GM19328 (cell line): Measurements from ENCODE around the gene DAND5.

Experiments used
- ATAC-seq: cut with Tn5 transposase; IDR thresholded peaks from one replicate; pipeline ENCODE4 v1.9.1; 2021; ENCODE audit warnings: mild to moderate bottlenecking, moderate library complexity; ENCODE audit not compliant: unreplicated experiment

Gene DAND5

GRCh38 chr19:12991296-12991695 lies 21.9 kb downstream of the DAND5 start:
- no peak for ATAC-seq

- ATAC-seq, result no peak
Measured at GRCh38 chr19:12992729-12993128, 23.4 kb downstream of the DAND5 start.

GRCh38 chr19:12993562-12993961 lies 24.2 kb downstream of the DAND5 start:
- no peak for ATAC-seq

GRCh38 chr19:12994701-12995595 lies 25.6 kb downstream of the DAND5 start, which contains the start of gene NFIX:
Gene NFIX (plus strand): TSS chr19:12995475. CDS start chr19:12995838, 363 bp downstream.
- no peak for ATAC-seq

- no peak for ATAC-seq
Measured at GRCh38 chr19:12995596-12996405, 26.4 kb downstream of the DAND5 start.

GRCh38 chr19:12996406-12997094 lies 27.2 kb downstream of the DAND5 start:
- ATAC-seq, result no peak

GRCh38 chr19:12997179-12997966 lies 28.0 kb downstream of the DAND5 start:
- ATAC-seq, result no peak

GRCh38 chr19:12997967-12998940 lies 28.9 kb downstream of the DAND5 start:
- ATAC-seq, result no peak

- ATAC-seq, result no peak
Measured at GRCh38 chr19:13001166-13001501, 31.8 kb downstream of the DAND5 start.

- no peak for ATAC-seq
Measured at GRCh38 chr19:13001502-13002165, 32.3 kb downstream of the DAND5 start.

GRCh38 chr19:13002166-13002898 lies 33.0 kb downstream of the DAND5 start:
- ATAC-seq, result no peak

- ATAC-seq, result no peak
Measured at GRCh38 chr19:13003081-13003480, 33.7 kb downstream of the DAND5 start.

- ATAC-seq, result no peak
Measured at GRCh38 chr19:13004273-13004672, 34.9 kb downstream of the DAND5 start.

- no peak for ATAC-seq
Measured at GRCh38 chr19:13005253-13005652, 35.9 kb downstream of the DAND5 start.

GRCh38 chr19:13005861-13006370 lies 36.5 kb downstream of the DAND5 start:
- ATAC-seq, result no peak

- no peak for ATAC-seq
Measured at GRCh38 chr19:13006431-13007281, 37.3 kb downstream of the DAND5 start.
